BE2C (cell line): ENCODE measurements around the gene KNOP1.

ENCODE experiments used
- DNase-seq: peaks from one replicate; pipeline ENCODE4 v3.0.0-alpha.2; 2020
- H3K27me3 ChIP-seq: fragments of 250-450 bp; sonication (Bioruptor Pico); 2 replicates; pipeline ENCODE4 v1.5.1; 2020; ENCODE audit warnings: mild to moderate bottlenecking
- H3K36me3 ChIP-seq: fragments of 250-450 bp; sonication (Bioruptor Pico); 2 replicates; pipeline ENCODE4 v1.5.1; 2020; ENCODE audit warnings: mild to moderate bottlenecking
- H3K4me1 ChIP-seq: fragments of 250-450 bp; sonication (Bioruptor Pico); 2 replicates; pipeline ENCODE4 v1.5.1; 2020
- H3K4me3 ChIP-seq: 2 replicates; pipeline ENCODE4 v1.5.1; 2011; ENCODE audit warnings: low read depth, low read length
- H3K9me3 ChIP-seq: fragments of 250-450 bp; sonication (Bioruptor Pico); 2 replicates; pipeline ENCODE4 v1.5.1; 2020
- CTCF ChIP-seq: IDR thresholded peaks from 2 replicates; pipeline ENCODE4 v1.5.1; 2012; ENCODE audit warnings: mild to moderate bottlenecking, low read depth, low read length

KNOP1 gene

DNA sequence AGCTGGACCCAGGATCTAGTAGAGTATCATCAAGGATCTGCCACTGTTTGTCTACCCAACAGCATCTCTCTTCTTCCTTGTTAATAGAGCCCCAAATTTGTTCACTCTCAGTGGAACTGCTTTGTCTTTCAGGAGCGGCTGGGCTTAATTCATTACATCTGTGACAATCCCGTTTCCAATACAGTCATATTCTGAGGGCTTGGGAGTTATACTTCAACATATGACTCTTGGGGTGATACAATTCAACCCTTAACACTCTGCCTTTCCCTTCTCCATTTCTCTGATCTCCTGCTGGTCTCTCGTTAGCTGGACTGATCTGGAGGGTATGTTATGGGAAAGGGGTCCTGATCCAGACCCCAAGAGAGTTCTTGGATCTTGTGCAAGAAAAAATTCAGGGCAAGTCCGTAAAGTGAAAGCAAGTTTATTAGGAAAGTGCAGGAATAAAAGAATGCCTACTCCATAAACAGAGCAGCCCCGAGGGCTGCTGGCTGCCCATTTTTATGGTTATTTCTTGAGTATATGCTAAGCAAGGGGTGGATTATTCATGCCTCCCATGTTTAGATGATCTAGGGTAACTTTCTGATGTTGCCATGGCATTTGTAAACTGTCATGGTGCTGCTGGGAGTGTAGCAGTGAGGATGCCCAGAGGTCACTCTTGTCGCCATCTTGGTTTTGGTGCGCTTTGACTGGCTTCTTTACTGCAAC, 42.5 kb upstream of the KNOP1 start:
- H3K4me3 ChIP-seq: no peak overlapping the region
- H3K36me3 ChIP-seq: no peaks in the 10 kb centered on the region
- H3K4me1 ChIP-seq: no peaks in the 10 kb centered on the region
- TF ChIP-seq CTCF: no peak
- H3K9me3 ChIP-seq: no peaks in the 10 kb centered on the region
- no peaks in the 10 kb centered on the region for H3K27me3 ChIP-seq
- DNase-seq: no peak

DNA sequence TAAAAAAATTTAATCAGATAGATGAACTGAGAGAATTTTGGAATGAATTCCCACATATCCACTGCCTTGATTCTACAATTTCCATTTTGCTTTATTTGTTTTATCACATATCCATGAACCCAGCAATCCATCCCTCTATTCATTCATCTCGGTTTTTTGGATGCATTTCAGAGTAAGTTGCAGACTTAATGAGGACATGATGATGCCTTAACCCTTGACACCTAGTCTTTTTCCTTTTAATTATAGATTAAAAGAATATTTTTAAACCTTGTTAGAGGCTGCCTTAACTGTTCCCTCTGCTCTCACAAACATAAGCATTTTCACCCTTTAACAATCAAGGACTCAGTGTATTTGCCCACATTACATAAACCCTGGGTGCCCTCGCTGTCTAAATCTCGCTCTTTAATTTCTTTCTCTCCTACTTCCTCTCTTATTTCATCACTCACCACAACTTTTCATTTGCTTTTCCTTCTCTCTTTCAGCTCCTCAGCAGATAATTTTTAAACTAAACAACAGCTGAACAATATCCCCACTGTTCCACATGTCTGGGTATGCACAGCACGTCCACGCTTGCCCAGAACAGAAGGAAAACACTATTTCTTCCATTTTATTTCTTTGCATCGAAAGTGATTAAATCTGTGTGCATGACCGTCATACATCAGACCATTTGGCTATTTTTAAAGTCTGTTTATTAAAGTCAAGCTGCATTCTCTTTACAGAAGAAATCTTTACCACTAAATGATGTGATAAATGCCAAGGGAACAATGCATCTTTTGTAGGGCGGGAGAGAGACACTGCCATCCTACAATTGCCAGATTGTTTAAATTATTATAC, 40.0 kb upstream of the KNOP1 start:
- no peak for TF ChIP-seq CTCF
- Histone ChIP-seq H3K9me3 (no peaks in the 10 kb centered on the region), H3K27me3 (no peaks in the 10 kb centered on the region), H3K4me3 (no peak overlapping the region), H3K4me1 (no peaks in the 10 kb centered on the region), H3K36me3 (no peaks in the 10 kb centered on the region)
- no peak for DNase-seq

DNA sequence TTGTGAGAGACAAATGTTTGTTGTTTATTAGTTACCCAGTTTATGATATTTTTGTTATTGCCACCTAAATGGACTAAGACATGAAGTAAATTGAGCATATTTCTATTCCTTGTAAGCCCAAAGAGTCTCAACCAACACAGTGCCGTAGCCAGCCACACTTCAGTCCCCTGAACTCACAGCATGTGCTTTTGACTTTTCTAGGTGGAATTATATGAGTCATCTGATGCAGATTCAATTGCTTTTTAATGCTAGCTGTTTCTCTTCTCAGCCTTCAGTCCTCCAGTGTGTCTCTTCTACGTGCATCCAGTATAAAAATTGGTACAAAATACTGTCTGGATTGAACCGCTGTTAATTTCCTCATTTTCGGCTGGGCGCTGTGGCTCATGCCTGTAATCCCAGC, 39.0 kb upstream of the KNOP1 start:
- no peak for TF ChIP-seq CTCF
- H3K36me3 ChIP-seq: no peaks in the 10 kb centered on the region
- H3K9me3 ChIP-seq: no peaks in the 10 kb centered on the region
- H3K4me1 ChIP-seq: no peaks in the 10 kb centered on the region
- H3K27me3 ChIP-seq: no peaks in the 10 kb centered on the region
- DNase-seq: no peak
- H3K4me3 ChIP-seq: no peak overlapping the region

- Histone ChIP-seq H3K4me1 (no peaks in the 10 kb centered on the region), H3K4me3 (no peak overlapping the region), H3K27me3 (no peaks in the 10 kb centered on the region), H3K36me3 (no peaks in the 10 kb centered on the region), H3K9me3 (no peaks in the 10 kb centered on the region)
- TF ChIP-seq CTCF: no peak
- DNase-seq: no peak
Observed at GRCh38 chr16:19755268-19755667, 37.2 kb upstream of the KNOP1 start.

DNA sequence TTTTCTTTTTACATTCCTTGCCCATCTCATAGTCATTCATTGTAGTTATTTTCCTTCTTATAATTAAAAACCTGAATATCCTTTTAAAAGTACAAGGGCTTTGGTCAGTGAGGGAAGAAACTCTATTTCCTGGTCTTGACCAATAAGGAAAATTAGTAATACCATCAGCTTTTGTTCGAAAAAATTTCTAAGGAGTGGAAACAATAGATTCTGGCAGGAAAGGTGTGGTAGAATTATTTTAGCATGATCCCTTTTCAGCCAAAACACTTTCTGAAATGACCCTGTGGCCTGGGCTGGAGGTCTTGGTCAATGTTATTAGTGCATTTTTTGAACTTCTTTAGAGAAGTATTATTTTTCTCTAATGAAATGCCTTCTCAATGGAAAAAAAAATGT, 36.6 kb upstream of the KNOP1 start:
- TF ChIP-seq CTCF: no peak
- no peaks in the 10 kb centered on the region for H3K9me3 ChIP-seq
- DNase-seq: no peak
- H3K4me1 ChIP-seq: no peaks in the 10 kb centered on the region
- no peaks in the 10 kb centered on the region for H3K36me3 ChIP-seq
- H3K4me3 ChIP-seq: no peak overlapping the region
- no peaks in the 10 kb centered on the region for H3K27me3 ChIP-seq
